HG02610 (cell line): Measurements from ENCODE around the gene GORASP1.

Experiments used
- ATAC-seq: cut with Tn5 transposase; IDR thresholded peaks from one replicate; pipeline ENCODE4 v1.9.1; 2021; ENCODE audit warnings: mild to moderate bottlenecking, moderate library complexity; ENCODE audit not compliant: unreplicated experiment

GORASP1 gene

GRCh38 chr3:39126532-39127071 lies 19.2 kb upstream of the GORASP1 start:
- no peak for ATAC-seq

DNA sequence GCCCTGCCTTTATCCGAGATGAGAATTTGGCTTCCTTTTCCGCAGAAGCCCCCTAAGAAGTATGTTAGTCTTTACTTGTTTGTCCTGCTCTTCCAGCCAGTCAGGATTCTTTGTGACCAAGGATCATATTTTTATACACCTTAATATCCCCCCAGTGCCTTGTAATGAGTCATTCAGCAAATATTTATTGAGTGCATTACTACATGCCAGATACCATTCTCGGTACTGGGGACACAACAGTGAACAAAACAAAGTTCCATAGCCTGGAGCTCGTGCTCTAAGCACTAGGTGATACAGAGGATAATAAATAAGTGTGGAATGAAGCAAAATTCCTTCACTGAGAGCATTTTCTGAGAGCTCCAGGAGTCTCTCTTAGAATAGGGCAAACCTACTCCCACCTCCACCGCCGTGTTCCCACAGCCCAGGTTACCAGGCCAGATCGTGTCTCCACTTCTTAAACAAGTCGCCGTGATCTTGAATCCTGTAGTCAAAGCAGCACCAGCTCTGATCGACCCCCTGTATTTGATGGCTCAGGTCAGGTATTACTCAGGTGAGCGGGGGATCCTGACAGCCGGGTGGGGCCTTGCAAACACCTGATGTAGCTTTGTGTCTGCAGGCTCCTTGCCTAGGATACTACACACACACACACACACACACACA lies 18.5 kb upstream of the GORASP1 start:
- ATAC-seq = no peak

DNA sequence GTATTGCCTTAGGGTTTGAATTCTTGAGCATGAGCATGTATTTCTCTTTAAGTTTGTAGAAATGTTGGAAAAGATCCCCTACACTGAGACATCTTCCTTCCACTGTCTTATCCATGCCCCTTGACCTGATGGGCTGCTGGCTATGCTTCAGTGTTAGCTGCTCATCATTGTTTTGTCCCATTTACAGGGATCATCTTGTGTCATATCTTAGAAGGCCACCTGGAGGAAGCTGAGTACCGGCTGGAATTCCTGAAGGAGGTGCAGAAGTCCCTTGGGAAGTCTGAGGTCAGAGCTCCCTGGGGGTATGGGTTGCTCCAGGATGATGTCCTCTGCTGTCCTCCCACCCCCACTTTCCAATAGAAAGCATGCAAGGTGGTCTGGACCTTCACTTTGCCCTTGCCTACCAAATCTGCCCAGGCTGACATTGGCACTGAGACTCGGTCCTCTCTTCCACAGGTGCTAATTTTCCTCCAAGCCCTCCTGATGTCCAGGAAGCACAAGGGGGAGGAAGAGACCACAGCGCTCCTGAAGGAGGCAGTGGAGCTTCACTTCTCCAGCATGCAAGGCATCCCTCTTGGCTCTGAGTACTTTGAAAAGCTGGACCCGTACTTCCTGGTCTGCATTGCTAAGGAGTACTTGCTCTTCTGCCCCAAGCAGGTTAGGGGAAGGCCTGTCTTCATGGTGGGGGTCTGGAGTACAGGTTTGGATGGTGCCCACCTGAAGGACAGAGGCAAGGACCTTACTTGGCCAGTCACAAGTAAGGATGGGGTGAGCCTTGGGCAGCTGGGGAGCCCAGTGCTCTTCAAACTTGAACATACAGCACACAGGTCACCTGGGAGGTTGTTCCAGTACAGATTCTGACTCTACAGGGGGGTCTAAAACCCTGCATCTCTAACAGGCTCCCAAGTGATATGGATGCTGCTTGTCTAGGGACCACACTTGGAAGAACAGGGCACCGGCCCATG lies 17.7 kb upstream of the GORASP1 start:
- ATAC-seq = no peak

GRCh38 chr3:39122813-39123212 lies 15.4 kb upstream of the GORASP1 start:
- peak; percentile 74 for ATAC-seq

DNA sequence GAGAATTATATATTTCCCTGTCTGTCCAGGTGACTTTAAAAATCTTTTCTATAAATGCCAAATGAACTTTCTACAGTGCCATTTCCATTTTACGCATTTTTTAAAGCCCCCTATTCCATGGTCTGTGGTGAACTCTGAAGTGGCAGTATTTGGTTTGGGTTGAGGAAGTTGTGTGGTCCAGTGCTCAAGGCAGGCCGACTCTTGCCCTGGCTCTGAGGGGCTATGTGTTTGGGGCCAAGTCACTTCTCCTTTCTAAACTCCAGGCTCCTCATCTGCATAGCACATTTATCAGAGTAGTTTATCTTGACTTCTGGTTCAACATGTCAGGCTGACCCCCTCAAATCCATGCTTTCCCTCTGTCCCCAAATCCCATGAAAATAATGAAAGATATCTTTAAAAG lies 14.2 kb upstream of the GORASP1 start:
- ATAC-seq = no peak

- ATAC-seq = no peak
These were observed 11.7 kb upstream of the GORASP1 start for GRCh38 chr3:39118931-39119660.

DNA sequence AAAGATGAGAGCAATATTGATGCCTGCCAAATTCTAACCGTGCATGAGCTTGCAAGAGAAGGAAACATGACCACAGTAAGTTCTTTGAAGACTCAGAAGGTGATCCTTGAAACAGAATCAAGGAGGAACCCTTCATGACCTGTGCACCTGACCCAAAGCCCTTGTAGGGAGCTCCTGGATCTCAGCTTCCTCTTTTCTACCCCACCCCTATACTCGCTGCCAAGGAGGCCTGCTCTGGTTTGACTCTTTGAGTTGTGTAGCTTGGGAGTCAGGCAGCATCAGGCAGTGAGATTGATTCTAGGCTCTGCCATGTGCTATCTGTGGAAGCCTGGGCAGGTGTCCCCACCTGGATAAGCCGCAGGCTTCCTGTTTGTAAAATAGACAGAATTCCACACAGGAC lies 10.7 kb upstream of the GORASP1 start:
- ATAC-seq = no peak

DNA sequence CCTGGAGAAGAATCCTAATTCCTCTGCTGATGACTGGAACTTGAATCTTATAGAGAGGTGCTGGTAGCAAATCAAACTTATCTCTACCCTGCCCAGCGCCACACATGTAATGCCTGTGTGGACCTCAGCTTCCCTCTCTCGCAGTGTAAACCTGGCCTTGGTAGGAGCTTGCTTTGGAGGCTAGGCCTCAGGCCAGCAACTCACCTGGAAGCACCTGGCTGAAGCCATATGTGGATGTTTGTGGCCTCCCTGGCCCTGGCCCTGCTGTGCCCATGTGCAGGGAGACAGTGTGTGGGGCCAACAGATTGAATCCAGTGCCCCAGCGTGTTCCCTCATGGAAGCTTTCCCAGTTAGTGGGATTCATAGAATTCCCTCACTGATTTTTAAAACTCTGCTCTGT lies 8.4 kb upstream of the GORASP1 start:
- ATAC-seq = no peak

GRCh38 chr3:39114456-39114855 lies 7.0 kb upstream of the GORASP1 start:
- no peak for ATAC-seq

- no peak for ATAC-seq
These were observed 5.9 kb upstream of the GORASP1 start for GRCh38 chr3:39113291-39113690.

DNA sequence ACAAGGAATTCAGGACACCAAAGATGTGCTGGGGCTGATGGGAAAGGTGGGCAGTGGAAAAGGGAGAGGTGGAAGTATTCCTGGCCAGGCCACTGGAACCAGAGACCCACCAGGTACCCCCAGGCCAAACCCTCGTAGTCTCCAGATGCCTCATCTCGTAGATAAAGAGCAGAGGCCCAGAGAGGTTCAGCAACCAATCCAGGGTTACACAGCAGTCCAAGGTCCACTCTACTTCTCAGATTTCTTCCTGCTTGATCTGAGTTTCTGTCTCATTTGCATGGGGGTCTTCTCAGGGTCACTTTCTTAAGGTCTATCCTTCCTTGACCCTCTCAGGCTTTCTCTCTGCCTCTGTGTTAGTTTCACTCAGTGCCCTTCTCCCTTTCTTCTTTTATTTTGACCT lies 5.1 kb upstream of the GORASP1 start:
- no peak for ATAC-seq

DNA sequence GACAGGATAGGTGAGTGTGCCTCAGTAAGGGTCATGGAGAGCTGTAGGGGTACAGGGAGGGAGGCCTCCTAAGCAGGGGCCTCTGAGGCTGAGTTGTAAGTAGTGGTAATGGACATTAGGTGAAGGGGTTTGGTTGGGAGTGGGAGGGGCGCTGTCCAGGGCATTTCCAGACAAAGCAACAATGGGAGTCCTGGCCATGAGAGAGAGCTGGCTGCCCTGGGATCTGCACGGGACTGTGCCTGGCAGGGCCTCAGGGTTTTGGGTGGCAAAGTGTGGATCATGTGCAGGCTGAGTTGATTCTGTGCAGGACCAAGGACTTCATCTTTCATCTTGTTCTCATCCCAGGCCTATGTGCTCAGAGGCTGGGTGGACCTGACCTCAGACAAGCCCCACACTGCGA lies 4.7 kb upstream of the GORASP1 start:
- ATAC-seq = no peak

DNA sequence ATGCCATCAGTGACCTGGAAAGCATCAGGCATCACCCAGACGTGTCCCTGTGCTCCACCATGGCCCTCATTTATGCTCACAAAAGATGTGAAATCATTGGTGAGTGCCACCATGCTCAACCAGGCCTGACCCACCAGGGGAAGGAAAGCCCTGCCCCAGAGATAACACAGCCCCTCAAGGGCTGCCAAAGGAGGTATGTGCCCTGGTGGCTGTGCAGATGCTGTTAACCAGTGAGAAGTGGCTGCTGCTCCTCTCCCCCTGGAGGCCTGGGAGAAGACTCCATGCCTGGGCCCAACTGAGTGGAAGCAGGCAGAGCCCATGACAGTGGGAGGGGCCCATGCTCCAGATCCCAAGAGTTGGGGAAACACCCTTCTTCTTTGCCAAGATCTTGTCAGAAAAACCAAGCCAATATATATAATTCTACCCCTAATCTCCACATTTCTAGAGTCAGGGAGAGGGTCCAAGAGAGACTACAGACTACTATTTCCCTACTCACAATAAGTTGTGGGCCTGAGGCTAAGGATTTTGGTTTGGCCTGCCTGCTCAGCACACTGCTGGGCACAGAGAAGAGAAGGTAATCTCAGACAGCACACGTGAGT lies 2.7 kb upstream of the GORASP1 start:
- ATAC-seq = no peak

DNA sequence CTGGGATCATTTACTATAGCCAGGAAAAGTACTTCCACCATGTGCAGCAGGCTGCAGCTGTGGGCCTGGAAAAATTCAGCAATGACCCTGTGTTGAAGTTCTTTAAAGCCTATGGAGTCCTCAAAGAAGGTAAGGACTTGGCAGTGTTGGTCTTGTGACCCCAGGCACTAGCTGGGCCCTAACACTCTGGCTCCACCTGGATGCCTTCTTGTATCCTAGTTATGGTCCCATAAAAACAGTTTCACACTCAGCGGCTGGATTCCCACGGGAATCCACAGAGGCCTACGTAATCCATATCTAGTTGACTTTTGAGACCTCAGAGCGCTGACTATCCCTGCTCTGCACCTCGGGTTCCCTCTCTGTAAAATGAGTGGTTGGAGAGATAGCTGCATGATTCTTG lies 1.7 kb upstream of the GORASP1 start:
- no peak for ATAC-seq

DNA sequence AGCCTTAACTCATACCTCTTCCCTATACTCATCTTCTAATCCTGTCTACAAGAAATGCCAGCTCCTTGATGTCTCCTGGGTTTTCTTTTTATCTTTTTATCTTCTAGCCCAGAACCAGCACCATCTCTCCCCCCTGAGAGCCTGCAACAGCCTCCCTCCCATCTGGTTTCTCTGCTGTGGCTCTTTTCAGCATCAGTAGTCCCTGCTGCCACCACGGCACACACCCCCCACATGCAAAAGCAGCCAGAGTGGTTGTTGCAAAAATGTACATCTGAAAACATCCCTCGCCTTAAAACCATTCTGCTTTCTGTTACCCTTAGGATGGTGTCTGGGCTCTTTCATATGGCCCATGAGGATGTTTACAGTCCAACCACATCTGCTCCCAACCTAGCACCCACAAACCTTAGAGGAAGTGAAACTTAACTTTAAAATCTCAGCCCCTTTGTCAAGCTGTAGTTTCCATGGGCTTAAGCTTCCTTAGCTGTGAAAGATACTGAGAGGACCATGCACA lies 828 bp upstream of the GORASP1 start:
- ATAC-seq = peak; percentile 75

DNA sequence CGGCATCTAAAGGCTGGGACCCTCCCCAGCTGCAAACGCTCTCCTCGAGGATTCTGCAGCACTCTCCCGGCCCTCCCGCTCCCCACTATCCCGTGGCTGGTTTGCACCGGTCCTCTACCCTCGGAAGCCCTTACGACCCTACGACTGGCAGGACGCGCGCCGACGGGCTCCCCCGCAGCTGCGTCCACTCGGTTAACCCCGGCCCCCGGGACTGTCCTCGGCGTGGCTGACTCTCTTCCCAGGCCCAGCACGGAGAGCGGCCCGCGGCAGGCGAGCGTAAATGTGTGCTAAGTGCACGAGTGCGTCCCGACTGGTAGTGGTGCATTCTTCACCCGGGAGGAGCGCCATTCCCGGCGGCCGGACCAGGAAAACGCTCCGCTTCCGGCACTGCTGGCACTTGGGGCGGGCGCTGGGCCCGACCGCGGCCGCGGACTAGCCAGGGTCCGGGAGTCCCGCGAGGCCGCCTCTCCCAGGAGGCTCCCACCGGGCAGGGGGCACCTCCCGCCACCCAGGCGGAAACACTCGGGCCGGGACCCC lies 508 bp downstream of the GORASP1 start:
- ATAC-seq = peak; percentile 2

DNA sequence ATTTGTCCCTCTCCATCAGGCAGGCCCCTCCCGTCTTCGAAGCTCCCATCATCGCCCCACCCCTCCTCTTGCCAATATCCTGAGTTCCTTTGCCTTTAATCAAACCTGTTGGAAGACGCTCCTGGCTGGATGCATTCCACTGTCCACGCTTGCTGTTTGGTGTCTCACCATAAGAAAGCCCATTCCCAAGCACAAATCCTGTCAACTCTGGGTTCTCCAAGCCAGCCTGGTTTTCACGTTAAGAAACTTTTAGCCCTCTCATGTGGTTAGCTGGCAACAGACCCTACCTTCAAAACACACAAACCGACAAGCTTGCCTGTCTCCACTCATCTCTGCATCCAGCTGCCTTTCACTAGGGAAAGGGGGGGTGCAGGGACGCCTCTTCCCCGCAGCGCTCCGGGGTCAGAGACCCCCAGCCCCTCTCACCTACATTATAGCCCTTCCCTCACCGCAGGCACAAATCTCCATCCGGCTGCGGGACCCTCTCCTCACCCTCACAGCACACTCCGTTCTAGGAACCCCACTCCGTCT lies 1.1 kb downstream of the GORASP1 start:
- no peak for ATAC-seq

DNA sequence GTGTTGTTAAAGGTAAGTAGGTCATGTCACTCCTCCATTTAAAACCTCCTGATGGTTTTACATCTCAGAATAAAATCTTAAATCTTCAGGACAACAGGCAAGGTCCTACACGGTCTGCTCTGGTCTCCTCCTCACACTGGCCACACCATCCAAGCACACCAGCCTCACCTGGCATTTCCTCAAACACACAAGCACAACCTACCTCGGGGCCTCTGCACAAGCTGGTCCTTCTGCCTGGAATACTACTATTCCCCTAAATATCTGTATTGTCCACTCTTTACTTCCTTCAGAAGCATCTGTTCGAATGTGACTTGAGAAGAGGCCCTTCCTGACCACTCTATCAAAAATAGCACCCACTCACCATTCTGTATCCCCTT lies 1.8 kb downstream of the GORASP1 start:
- ATAC-seq = no peak

GRCh38 chr3:39104961-39105686 lies 2.3 kb downstream of the GORASP1 start:
- no peak for ATAC-seq
